Measurements from ENCODE around the gene FRMD1. TPM values are rescaled to one million over a fixed set of nuclear protein-coding genes. Genes with fewer than 3 reads are reported as not detected.

FRMD1 gene
- total RNA-seq, 1 experiment from 2014 or later = 0.57 TPM

- no peaks in the 10 kb centered on the region for H3K9me3 Mint-ChIP-seq
- H3K27me3 Mint-ChIP-seq (ENCODE audit: low read depth) = no peaks in the 10 kb centered on the region
- no peak for TF ChIP-seq ZNF532 (CRISPR knock-in tag; IDR thresholded peaks at IDR 0.05; ENCODE audit: borderline replicate concordance)
- no peak for TF ChIP-seq NFE2L1 (CRISPR knock-in tag; IDR thresholded peaks at IDR 0.05)
- TF ChIP-seq SMAD3 (CRISPR knock-in tag; IDR thresholded peaks at IDR 0.05; ENCODE audit: borderline replicate concordance) = no peak
- TF ChIP-seq SMAD4 (CRISPR knock-in tag; IDR thresholded peaks at IDR 0.05) = no peak
- TF ChIP-seq RELA (CRISPR knock-in tag; IDR thresholded peaks at IDR 0.05; ENCODE audit: borderline replicate concordance) = no peak
- no peak for TF ChIP-seq ATF1 (CRISPR knock-in tag; IDR thresholded peaks at IDR 0.05)
- TF ChIP-seq ZNF219 (CRISPR knock-in tag; IDR thresholded peaks at IDR 0.05; ENCODE audit: borderline replicate concordance) = no peak
- TF ChIP-seq SP1 (CRISPR knock-in tag; conservative IDR thresholded peaks at IDR 0.05) = no peak
- no peak for TF ChIP-seq GTF2I (CRISPR knock-in tag; conservative IDR thresholded peaks at IDR 0.05)
- no peak for TF ChIP-seq CREB1 (CRISPR knock-in tag; IDR thresholded peaks at IDR 0.05)
- TF ChIP-seq NR1H2 (CRISPR knock-in tag; IDR thresholded peaks at IDR 0.05) = no peak
- no peak for TF ChIP-seq IRF2 (CRISPR knock-in tag; IDR thresholded peaks at IDR 0.05; ENCODE audit: borderline replicate concordance, low read depth)
- TF ChIP-seq TEAD1 (CRISPR knock-in tag; IDR thresholded peaks at IDR 0.05) = no peak
- DNase-seq (ENCODE audit: low spot score) (no peak), ATAC-seq (no peak)
- no peaks in the 10 kb centered on the region for H3K4me1 Mint-ChIP-seq
- no peak overlapping the region for H3K27ac Mint-ChIP-seq
- ChIA-PET CTCF (interaction anchor here (0.9 kb wide), 1 partner anchor 12 kb away, joined by 3 read pairs; no protein-coding TSS in a partner anchor), POLR2A (no interaction called here)
- no peaks in the 10 kb centered on the region for H3K36me3 Mint-ChIP-seq
- H3K4me3 Mint-ChIP-seq = no peak overlapping the region
Measured at GRCh38 chr6:168047841-168048723, 30.9 kb downstream of the FRMD1 start.

- ATAC-seq (no peak), DNase-seq (ENCODE audit: low spot score) (no peak)
- CTCF ChIA-PET = interaction anchor here (2.6 kb wide), 1 partner anchor 86 kb away, joined by 12 read pairs; no protein-coding TSS in a partner anchor
- Mint-ChIP-seq H3K4me3 (no peak overlapping the region), H3K27me3 (ENCODE audit: low read depth) (no peaks in the 10 kb centered on the region), H3K9me3 (no peaks in the 10 kb centered on the region), H3K27ac (no peak overlapping the region), H3K4me1 (no peaks in the 10 kb centered on the region), H3K36me3 (peaks cover under 1% of the 10 kb centered on the region)
- POLR2A ChIA-PET = no interaction called here
- TF ChIP-seq USF1 (CRISPR knock-in tag; IDR thresholded peaks at IDR 0.05) (no peak), ZNF396 (CRISPR knock-in tag; IDR thresholded peaks at IDR 0.05; ENCODE audit: borderline replicate concordance) (no peak), ZNF512 (CRISPR knock-in tag; IDR thresholded peaks at IDR 0.05; ENCODE audit: borderline replicate concordance) (no peak), ZNF425 (CRISPR knock-in tag; conservative IDR thresholded peaks at IDR 0.05) (no peak), ELF4 (CRISPR knock-in tag; IDR thresholded peaks at IDR 0.05; ENCODE audit: low read depth) (no peak), CTCF (IDR thresholded peaks at IDR 0.05) (no peak), AFF4 (CRISPR knock-in tag; IDR thresholded peaks at IDR 0.05; ENCODE audit: borderline replicate concordance) (no peak)
Measured at GRCh38 chr6:168046696-168047095, 32.3 kb downstream of the FRMD1 start.
